ELF-1 (cell line): ENCODE results near the gene RSAD2.
"Not testable (repeated sequence)": the region's sequence is repeated elsewhere in the genome, so short reads cannot be mapped to it uniquely, and the experiment has no call there.

ENCODE experiments used
- DNase-seq: peaks from one replicate; pipeline ENCODE4 v3.0.0-alpha.2; 2016; ENCODE audit warnings: low read depth, low spot score

Gene RSAD2

DNA sequence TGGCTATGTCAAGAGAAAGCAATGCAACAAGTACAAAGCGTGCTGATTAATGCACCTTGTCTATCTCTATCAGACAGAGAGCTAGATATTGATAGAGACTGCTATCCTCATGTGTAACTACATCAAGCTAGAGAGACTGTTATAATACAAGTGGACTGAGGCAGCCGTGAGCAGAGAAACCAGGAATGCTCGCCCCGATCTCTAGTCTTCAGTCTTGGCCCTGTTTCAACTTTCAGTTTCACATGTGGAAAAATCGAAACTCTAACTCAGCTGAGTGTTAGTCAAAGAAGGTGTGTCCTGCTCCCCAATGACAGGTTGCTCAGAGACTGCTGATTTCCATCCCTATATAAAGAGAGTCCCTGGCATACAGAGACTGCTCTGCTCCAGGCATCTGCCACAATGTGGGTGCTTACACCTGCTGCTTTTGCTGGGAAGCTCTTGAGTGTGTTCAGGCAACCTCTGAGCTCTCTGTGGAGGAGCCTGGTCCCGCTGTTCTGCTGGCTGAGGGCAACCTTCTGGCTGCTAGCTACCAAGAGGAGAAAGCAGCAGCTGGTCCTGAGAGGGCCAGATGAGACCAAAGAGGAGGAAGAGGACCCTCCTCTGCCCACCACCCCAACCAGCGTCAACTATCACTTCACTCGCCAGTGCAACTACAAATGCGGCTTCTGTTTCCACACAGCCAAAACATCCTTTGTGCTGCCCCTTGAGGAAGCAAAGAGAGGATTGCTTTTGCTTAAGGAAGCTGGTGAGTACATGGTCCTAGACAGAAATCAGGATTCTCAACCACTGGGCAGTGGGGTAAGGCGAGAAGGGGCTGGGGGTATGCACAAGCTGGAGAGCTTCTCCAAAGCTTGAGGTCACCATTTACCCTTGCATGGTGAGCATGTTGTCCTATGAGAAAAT is at the start of gene RSAD2:
Gene RSAD2, plus strand, starts transcription at position 376 of the 903 bp plus-strand sequence. Its CDS starts 24 bp downstream, at position 400.
- DNase-seq = no peak

DNA sequence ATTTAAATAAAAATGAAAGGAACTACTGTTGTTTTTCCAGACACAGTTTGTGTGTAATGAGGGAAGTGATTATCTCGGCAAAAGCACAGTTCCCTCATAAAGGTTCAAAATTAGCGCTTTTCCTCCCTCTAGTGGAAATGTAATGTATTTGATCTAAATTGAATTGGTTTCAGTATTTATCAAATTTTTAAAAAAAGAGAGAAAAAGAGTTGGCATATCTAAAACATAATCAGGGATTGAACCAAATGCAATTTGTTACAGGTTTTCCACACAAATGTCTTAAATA is 49.3 kb upstream of the RSAD2 start:
- DNase-seq = no peak

DNA sequence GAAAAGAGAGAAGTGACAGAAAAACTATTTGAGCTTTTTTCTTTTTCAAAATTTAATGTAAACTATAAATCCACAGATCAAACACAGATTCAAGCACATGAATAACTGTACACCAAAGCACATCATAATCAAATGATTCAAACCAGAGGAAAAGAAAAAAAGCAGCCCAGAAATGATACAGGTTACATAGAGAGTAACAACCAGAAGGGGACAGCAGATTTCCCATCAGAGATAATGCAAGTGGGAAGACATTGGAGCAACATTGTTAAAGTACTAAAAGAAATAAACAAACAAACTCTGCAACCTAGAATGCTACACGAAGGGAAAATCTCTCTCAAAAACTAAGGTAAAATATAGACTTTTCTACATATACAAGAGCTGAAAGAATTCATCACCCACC is 46.3 kb upstream of the RSAD2 start:
- no peak for DNase-seq

DNA sequence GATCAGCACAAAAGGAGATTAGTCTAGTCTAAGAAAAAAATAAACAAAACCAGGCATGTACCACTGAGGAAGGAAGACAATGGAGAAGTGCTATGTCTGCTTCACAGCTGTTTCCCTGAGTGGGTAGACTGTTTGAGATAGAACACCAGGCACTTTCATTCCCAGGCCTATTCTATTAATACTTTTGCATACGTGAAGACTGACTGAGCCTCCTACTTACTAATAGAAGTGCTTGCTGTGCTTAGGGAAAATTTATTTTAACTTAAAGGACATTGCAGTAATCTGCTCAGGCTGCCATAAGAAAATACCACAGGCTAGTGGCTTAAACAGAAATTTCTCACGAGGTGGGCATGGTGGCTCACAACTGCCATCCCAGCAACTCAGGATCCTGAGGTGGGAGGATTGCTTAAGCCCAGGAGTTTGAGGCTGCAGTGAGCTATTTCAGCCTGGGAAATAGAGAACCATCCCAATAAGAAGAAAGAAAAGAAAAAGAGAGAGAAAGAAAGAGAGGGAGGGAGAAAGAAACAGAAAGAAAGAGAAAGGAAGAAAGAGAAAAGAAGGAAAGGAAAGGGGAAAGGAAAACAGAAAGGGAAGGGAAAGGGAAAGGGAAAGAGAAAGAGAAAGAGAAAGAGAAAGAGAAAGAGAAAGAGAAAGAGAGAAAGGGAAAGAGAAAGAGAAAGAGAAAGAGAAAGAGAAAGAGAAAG is 44.8 kb upstream of the RSAD2 start:
- DNase-seq = no peak

DNA sequence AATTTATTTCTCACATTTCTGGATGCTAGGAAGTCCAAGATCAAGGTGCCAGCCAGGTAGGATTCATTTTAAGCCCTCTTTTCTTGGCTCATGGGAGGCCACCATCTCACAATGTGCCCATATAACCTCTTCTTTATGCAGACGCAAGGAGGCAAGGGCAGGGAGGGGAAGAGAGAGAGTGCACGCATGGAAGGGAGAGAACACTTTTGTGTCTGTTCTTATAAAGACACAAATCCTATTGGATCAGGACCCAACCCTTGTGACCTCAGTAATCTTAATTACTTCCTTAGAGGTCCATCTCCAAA is 44.3 kb upstream of the RSAD2 start:
- no peak for DNase-seq

DNA sequence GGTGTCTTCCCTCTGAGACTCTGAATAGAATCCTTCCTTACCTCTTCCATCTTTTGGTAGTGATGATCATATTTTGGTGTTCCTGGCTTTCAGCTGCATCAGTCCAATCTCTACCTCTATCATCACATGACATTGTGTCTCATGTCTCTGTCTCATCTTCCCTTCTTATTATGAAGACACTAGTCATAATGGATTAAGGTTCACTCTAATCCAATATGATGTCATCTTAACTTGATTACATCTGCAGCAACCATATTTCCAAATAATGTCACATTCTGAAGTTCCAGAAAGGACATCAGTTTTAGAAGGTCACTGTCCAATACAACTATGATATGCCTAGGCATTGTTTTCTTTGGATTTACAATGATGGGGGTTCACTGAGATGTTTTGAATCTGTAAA is 43.4 kb upstream of the RSAD2 start:
- DNase-seq = no peak

GRCh38 chr2:6835467-6835866 is 42.1 kb upstream of the RSAD2 start:
- no peak for DNase-seq

DNA sequence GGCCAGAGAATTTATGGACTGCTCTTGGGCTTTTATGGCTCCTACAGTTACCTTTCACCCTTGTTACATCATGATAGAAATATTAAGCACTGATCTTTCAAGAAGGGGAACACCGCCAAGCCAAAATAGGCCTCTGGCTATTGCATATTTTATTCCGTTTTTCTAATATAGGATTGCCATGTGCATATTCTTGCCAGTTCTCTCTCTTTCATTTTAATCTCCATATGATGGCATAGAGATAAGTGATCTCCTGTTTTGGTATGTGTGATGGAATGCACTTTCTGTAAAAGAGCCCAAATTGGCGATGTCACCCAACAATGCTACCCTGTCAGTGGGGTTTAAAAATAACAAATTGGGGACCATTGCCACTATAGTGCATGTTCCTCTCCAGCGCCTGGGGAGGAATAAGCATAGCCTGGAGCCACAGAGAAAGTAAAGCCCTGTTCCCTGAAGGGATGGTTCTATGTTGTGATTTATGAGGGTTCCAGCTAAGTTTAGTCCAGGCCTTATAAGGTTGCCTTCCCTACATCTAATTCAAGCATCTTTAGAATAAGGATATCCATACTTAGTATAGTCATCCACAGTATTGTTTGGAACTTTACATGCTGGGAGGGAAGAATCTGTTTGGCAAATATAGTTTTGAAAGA is 38.8 kb upstream of the RSAD2 start:
- no peak for DNase-seq

DNA sequence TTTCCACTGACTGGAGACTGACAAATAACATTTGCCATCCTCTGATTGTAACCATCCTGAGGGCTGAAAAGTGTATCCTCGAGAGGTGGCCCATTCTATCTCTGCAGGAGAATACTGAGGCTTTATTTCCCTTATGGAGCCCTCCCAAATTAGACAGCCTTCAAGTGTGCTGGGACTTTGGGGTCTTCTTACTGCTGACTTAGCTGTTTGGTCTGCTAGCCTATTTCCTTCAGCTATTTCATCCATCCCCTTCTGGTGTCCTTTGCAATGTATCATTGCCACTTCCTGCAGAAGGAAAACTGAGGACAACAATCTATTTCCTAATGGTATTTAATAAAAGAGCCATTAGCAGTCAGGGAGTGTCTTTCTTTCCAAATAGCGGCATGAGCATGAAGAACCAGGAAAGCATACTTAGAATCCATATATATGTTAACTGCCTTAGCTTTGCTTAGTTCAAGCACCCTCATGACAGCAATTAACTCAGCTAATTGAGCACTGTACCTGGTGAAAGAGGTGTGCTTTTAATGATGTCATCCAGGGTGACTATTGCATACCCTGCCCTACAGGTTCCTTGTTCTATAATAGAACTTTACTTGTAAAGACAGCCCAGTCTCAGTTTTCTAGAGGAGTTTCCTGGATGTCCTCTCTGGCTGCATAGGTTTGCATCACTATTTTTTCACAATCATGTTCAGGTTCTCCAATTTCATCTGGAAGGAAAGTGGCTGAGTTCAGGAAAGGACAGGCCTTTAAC is 35.9 kb upstream of the RSAD2 start:
- DNase-seq = no peak

- DNase-seq = no peak
Observed at GRCh38 chr2:6845312-6845711, 32.3 kb upstream of the RSAD2 start.

DNA sequence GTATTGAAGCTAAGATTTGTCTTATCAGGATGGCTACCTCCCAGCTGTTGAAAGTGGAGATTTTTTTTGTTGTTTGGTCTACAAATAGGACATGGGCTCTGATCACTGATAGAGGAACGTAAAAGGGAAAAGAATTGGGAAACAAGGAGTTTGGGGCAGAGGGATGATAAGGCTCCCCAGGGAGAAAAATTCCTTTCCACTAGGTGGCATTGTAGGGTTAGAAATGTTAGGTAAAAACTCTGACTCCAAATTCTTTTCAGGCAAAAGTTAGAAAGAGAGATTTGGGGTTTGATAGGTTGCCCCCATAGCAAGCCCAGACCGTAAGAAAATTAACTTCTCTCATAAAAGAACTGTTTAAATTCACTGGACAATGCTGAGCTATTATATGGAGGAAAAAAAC is 31.7 kb upstream of the RSAD2 start:
- no peak for DNase-seq

GRCh38 chr2:6846540-6846939 is 31.0 kb upstream of the RSAD2 start:
- no peak for DNase-seq

DNA sequence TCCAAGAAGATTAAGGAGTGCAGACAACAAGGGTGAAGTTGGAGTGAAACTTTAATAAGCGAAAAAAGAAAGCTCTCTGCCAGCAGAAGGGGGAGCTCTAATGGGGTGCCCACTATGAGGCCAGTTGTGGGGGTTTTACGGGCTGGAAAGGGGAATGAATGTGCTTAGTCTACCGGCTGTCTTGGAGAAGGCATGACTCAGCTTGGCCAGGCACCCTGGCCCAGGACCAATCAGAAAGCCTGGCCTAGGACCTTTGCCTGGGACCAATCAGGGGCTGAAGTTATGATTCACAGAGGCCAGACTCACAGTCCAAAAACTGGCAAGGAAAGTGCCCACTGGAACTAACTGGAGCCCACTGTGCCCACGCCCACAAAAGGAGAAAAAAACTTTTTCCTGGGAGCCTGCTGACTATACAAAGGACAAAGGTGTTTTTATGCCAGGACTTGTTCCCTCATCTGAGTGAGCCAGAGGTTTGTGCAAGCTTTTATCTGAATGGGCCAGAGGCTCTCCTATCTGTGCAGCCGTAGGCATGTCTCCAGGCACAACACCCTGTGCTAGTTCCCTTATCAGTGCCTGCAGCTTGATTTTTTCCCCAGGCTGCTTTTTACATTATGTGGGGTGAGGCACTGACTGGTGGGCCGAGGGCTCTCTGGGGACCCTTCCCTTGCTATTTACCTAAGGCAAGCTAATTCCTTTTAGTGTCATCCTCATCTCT is 30.5 kb upstream of the RSAD2 start:
- no peak for DNase-seq

DNA sequence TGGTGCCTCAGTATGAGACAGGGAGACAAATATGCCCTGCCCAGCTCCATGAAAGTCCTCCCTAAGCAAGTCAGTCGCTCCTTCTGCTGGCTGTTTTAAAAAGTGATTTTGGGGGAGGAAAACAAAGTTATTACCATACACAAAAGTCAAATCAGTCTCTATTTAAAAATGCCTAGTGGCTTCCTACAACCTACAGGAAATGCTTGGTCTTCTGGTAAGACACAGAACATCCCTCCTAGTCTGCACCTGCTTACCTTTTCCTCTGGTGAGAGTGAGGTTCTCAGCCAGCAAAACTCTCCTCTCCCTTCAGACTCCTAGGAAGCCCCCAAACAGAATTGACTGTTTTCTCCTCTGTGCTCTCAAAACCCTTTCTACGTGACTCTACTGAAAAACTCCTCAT is 25.4 kb upstream of the RSAD2 start:
- DNase-seq = no peak

- no peak for DNase-seq
Observed at GRCh38 chr2:6854416-6854815, 23.2 kb upstream of the RSAD2 start.

- DNase-seq = no peak
Observed at GRCh38 chr2:6855860-6856547, 21.6 kb upstream of the RSAD2 start.

GRCh38 chr2:6856548-6856920 is 21.0 kb upstream of the RSAD2 start:
- no peak for DNase-seq

- not testable (repeated sequence) for DNase-seq
Observed at GRCh38 chr2:6858466-6859027, 19.0 kb upstream of the RSAD2 start.

DNA sequence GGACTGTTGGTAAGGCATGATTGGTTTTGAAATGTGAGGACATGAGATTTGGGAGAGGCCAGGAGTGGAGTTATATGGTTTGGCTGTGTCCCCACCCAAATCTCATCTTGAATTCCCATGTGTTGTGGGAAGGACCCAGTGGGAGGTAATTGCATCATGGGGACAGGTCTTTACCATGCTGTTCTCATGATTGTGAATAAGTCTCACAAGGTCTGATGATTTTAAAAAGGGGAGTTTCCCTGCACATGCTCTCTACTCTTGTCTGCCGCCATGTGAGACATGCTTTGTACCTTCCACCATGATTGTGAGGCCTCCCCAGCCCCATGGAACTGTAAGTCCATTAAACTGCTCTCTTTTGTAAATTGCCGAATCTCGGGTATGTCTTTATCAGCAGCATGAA is 17.3 kb upstream of the RSAD2 start:
- DNase-seq = no peak

- DNase-seq = no peak
Observed at GRCh38 chr2:6863792-6864191, 13.8 kb upstream of the RSAD2 start.
